Suprapubic skin (tissue), 4 donors: ENCODE measurements around the gene FLRT2.

Experiments used
- CTCF ChIP-seq, 2 donors: fragments of 200-600 bp in 1 of 2; fragments of 450-650 bp in 1 of 2; sonication (generic) in 1 of 2; IDR thresholded peaks; one replicate each; pipeline ENCODE4 v1.5.1; 2016 to 2019; ENCODE audit warnings: antibody characterized with exemption in 2 of 2, mild to moderate bottlenecking in 1 of 2, moderate library complexity in 1 of 2
- POLR2A ChIP-seq, 2 donors: fragments of 450-650 bp; IDR thresholded peaks; one replicate each; pipeline ENCODE4 v1.6.1; 2017; ENCODE audit warnings: antibody characterized with exemption in 2 of 2, mild to moderate bottlenecking in 2 of 2, moderate library complexity in 2 of 2
- POLR2AphosphoS5 ChIP-seq, 3 donors: sonication (generic); formaldehyde crosslinking; IDR thresholded peaks; one replicate each; pipeline ENCODE4 v1.6.1; 2017; ENCODE audit warnings: antibody characterized with exemption in 3 of 3

GRCh38 chr14:85625925-85626585 is 96.1 kb downstream of the FLRT2 start:
- TF ChIP-seq POLR2A (IDR thresholded peaks at IDR 0.05), result no peak
- no peak for TF ChIP-seq CTCF (IDR thresholded peaks at IDR 0.05)
- TF ChIP-seq POLR2AphosphoS5 (IDR thresholded peaks at IDR 0.05), result no peak
